Measurements from ENCODE around the gene EHHADH.

Gene EHHADH

DNA sequence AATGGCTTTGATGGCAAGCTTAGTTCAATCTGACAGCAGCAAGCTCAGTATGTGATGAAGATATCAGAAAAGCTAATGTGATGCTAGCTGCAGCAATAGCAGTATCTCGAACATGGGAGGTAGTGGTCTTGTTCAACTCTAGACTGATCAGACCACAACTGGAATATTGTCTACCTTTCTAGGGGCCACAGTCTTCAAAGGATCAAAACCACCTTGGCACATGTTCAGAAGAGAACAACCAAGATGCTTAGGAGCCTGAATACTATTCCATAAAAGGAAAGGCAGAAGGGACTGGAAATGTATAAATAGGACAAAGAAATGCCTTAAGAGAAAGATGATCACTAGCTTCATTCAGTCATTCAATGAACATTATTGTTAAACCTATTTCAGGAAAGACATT lies 103.3 kb downstream of the EHHADH start:
- no peaks in the 10 kb centered on the region for H3K36me3 Mint-ChIP-seq
- H3K4me3 Mint-ChIP-seq, result no peak overlapping the region
- no peak overlapping the region for H3K27ac Mint-ChIP-seq
- no peaks in the 10 kb centered on the region for H3K9me3 Mint-ChIP-seq
- H3K4me1 Mint-ChIP-seq, result peaks cover 3% of the 10 kb centered on the region
- peaks cover 20% of the 10 kb centered on the region for H3K27me3 Mint-ChIP-seq

GRCh38 chr3:185149591-185149990 lies 104.3 kb downstream of the EHHADH start:
- Mint-ChIP-seq H3K27me3 (peaks cover 20% of the 10 kb centered on the region), H3K4me1 (peaks cover 3% of the 10 kb centered on the region), H3K4me3 (no peak overlapping the region), H3K27ac (no peak overlapping the region), H3K36me3 (no peaks in the 10 kb centered on the region), H3K9me3 (no peaks in the 10 kb centered on the region)

GRCh38 chr3:185145511-185145910 lies 108.3 kb downstream of the EHHADH start:
- Mint-ChIP-seq H3K4me3 (no peak overlapping the region), H3K9me3 (no peaks in the 10 kb centered on the region), H3K27me3 (peaks cover 11% of the 10 kb centered on the region), H3K4me1 (no peaks in the 10 kb centered on the region), H3K36me3 (no peaks in the 10 kb centered on the region), H3K27ac (no peak overlapping the region)

DNA sequence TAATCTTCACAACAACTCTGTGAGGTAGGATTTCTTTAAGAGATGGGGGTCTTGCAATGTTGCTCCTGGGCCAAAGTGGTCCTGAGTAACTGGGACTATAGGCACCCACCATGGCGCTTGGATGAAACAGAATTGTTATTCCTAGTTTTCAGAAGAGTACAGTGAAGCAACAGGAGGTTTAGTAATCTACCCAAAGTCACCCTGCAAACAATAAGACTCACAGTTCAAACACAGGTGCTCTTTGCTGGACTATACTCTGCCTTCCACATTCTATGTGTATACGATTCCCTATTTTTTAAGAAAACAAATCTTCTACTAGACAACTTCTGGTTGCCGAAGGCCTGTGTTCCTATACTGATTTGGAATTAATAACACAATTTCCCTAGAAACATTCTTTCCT lies 109.1 kb downstream of the EHHADH start:
- H3K27me3 Mint-ChIP-seq, result peaks cover 7% of the 10 kb centered on the region
- H3K4me1 Mint-ChIP-seq, result no peaks in the 10 kb centered on the region
- no peaks in the 10 kb centered on the region for H3K9me3 Mint-ChIP-seq
- H3K4me3 Mint-ChIP-seq, result no peak overlapping the region
- no peaks in the 10 kb centered on the region for H3K36me3 Mint-ChIP-seq
- no peak overlapping the region for H3K27ac Mint-ChIP-seq
